HCT116 (cell line): ENCODE measurements around the gene RAB36. TPM values are rescaled to one million over a fixed set of nuclear protein-coding genes. Genes with fewer than 3 reads are reported as not detected.

Source experiments
- ATAC-seq: fragments of 200-7000 bp; cut with Tn5 transposase; 2 replicates; pipeline ENCODE4 v1.9.1; 2020; ENCODE audit warnings: mild to moderate bottlenecking, moderate library complexity
- BruUV-seq: library from RNA; stranded (reverse); fragments of 400-500 nt; replicated peaks from 2 replicates; lab custom pipeline; 2021; lab: Mats Ljungman, UMichigan
- CTCF ChIA-PET: fragments of 300-600 bp; sonication (Branson Sonifier 250); formaldehyde crosslinking; loops from one replicate; lab custom pipeline; 2021; ENCODE audit warnings: antibody characterized with exemption; lab: Charles Lee
- POLR2A ChIA-PET: fragments of 300-600, 350-600 bp; sonication (Branson Sonifier 250); formaldehyde crosslinking; loops from one replicate; lab custom pipeline; 2021; ENCODE audit warnings: antibody characterized with exemption; lab: Charles Lee
- RAD21 ChIA-PET, 2 experiments: fragments of 300-600 bp; sonication (Branson Sonifier 250); formaldehyde crosslinking; loops; one replicate each; lab custom pipeline; 2023; ENCODE audit warnings: low total read pairs in 2 of 2; ENCODE audit not compliant: uncharacterized antibody in 2 of 2, unreplicated experiment in 2 of 2, low non-redundant PET in 1 of 2; lab: Charles Lee
- DNase-seq: peaks from one replicate; pipeline ENCODE4 v3.0.0-alpha.2; 2010; ENCODE audit warnings: low read depth, low spot score
- H2AFZ ChIP-seq: fragments of 200-600 bp; shearing (Covaris generic), sonication (generic); 2 replicates; pipeline ENCODE4 v1.6.1; 2017; ENCODE audit warnings: low read depth, mixed run types, mixed read lengths, antibody characterized with exemption, low read length; ENCODE audit not compliant: poor library complexity, severe bottlenecking
- H3K27ac ChIP-seq: 2 replicates; pipeline ENCODE4 v1.5.1; 2012; ENCODE audit warnings: low read depth, low read length
- H3K27me3 ChIP-seq: fragments of 200-600 bp; sonication (generic); 2 replicates; pipeline ENCODE4 v1.6.1; 2016; ENCODE audit warnings: mixed run types, low read length, mixed read lengths; ENCODE audit not compliant: insufficient read depth
- H3K36me3 ChIP-seq, 2 experiments: fragments of 200-500 bp in 1 of 2; fragments of 200-600 bp in 1 of 2; sonication (Bioruptor generic) in 1 of 2; sonication (generic) in 1 of 2; 2 replicates each; pipeline versions ENCODE4 v1.5.1 to v1.6.1; 2014 to 2016; ENCODE audit warnings: low read length in 2 of 2, inconsistent platforms in 1 of 2, mixed read lengths in 1 of 2, mixed run types in 1 of 2; ENCODE audit not compliant: insufficient read depth in 2 of 2, control insufficient read depth in 1 of 2
- H3K4me1 ChIP-seq, 2 experiments: fragments of 200-600 bp in 1 of 2; sonication (generic) in 1 of 2; 2 replicates each; pipeline versions ENCODE4 v1.5.1 to v1.6.1; 2012 to 2017; ENCODE audit warnings: low read length in 2 of 2, inconsistent platforms in 1 of 2, mild to moderate bottlenecking in 1 of 2, mixed read lengths in 1 of 2, mixed run types in 1 of 2, moderate library complexity in 1 of 2; ENCODE audit not compliant: insufficient read depth in 2 of 2, control insufficient read depth in 1 of 2
- H3K4me2 ChIP-seq: fragments of 200-600 bp; sonication (generic); 2 replicates; pipeline ENCODE4 v1.6.1; 2017; ENCODE audit warnings: mixed run types, low read length, mixed read lengths
- H3K4me3 ChIP-seq, 2 experiments: fragments of 200-600 bp in 1 of 2; sonication (generic) in 1 of 2; replicated peaks in 1 of 2; 2 replicates each; pipeline ENCODE4 v1.5.1; 2011 to 2016; ENCODE audit warnings: low read length in 2 of 2, control low read depth in 1 of 2, low read depth in 1 of 2, mild to moderate bottlenecking in 1 of 2, mixed read lengths in 1 of 2, mixed run types in 1 of 2
- H3K79me2 ChIP-seq: fragments of 200-600 bp; sonication (generic); 2 replicates; pipeline ENCODE4 v1.6.1; 2017; ENCODE audit warnings: mild to moderate bottlenecking, mixed run types, low read length, moderate library complexity, mixed read lengths; ENCODE audit not compliant: insufficient read depth
- H3K9ac ChIP-seq: fragments of 200-600 bp; sonication (generic); 2 replicates; pipeline ENCODE4 v1.6.1; 2016; ENCODE audit warnings: low read length, mixed read lengths
- H3K9me2 ChIP-seq: fragments of 200-600 bp; sonication (generic), shearing (Covaris generic); 2 replicates; pipeline ENCODE4 v1.6.1; 2017; ENCODE audit warnings: mixed run types, mild to moderate bottlenecking, moderate library complexity; ENCODE audit not compliant: insufficient read depth
- H3K9me3 ChIP-seq, 2 experiments: fragments of 200-500 bp in 1 of 2; fragments of 200-600 bp in 1 of 2; sonication (Bioruptor generic) in 1 of 2; sonication (generic) in 1 of 2; 2 replicates each; pipeline ENCODE4 v1.6.1; 2014 to 2017; ENCODE audit warnings: low read length in 2 of 2, mixed read lengths in 2 of 2, inconsistent platforms in 1 of 2, low read depth in 1 of 2, mild to moderate bottlenecking in 1 of 2, mixed run types in 1 of 2, moderate library complexity in 1 of 2; ENCODE audit not compliant: control insufficient read depth in 1 of 2, insufficient read depth in 1 of 2
- H4K20me1 ChIP-seq: fragments of 200-600 bp; sonication (generic), shearing (Covaris generic); 2 replicates; pipeline ENCODE4 v1.6.1; 2017; ENCODE audit warnings: mixed run types, mild to moderate bottlenecking, moderate library complexity; ENCODE audit not compliant: insufficient read depth
- CBX3 ChIP-seq: IDR thresholded peaks from 2 replicates; pipeline ENCODE4 v1.6.1; 2012; ENCODE audit warnings: low read depth
- EGR1 ChIP-seq: IDR thresholded peaks from 2 replicates; pipeline ENCODE4 v1.6.1; 2012; ENCODE audit warnings: low read depth
- ELF1 ChIP-seq: IDR thresholded peaks from 2 replicates; pipeline ENCODE4 v1.6.1; 2012; ENCODE audit warnings: low read depth, borderline replicate concordance
- POLR2A ChIP-seq: IDR thresholded peaks from 2 replicates; pipeline ENCODE4 v1.7.0; 2011; ENCODE audit warnings: borderline replicate concordance; ENCODE audit not compliant: insufficient read depth, insufficient read length; ENCODE audit errors: extremely low read depth
- SIN3A ChIP-seq: IDR thresholded peaks from 2 replicates; pipeline ENCODE4 v1.6.1; 2012; ENCODE audit warnings: low read depth
- SRF ChIP-seq: IDR thresholded peaks from 2 replicates; pipeline ENCODE4 v1.6.1; 2012; ENCODE audit warnings: low read depth
- ZNF274 ChIP-seq: fragments of 200-500 bp; sonication (Bioruptor generic); IDR thresholded peaks from 2 replicates; pipeline ENCODE4 v1.6.1; 2014; ENCODE audit warnings: mild to moderate bottlenecking, low read depth, low read length, inconsistent platforms
- intact Hi-C: fragments of 100-400 bp; cut with micrococcal nuclease; formaldehyde crosslinking; loops from 2 replicates; pipeline ENCODE4 v1.10.0; 2022
- total RNA-seq: library from RNA; stranded (reverse); gene quantifications from one replicate; pipeline ENCODE4 v1.2.1, GENCODE V29; 2021; ENCODE audit not compliant: unreplicated experiment
- TF ChIP-seq, protein P1 (sequence below): IDR thresholded peaks from 2 replicates; pipeline ENCODE4 v1.6.1; 2012
- TF ChIP-seq, protein P2 (sequence below): IDR thresholded peaks from 2 replicates; pipeline ENCODE4 v1.6.1; 2011; ENCODE audit warnings: mild to moderate bottlenecking, low read length, moderate library complexity; ENCODE audit not compliant: insufficient replicate concordance; ENCODE audit errors: extremely low read depth

Gene RAB36
- total RNA-seq, 1 experiment from 2014 or later, result 6.1 TPM

DNA sequence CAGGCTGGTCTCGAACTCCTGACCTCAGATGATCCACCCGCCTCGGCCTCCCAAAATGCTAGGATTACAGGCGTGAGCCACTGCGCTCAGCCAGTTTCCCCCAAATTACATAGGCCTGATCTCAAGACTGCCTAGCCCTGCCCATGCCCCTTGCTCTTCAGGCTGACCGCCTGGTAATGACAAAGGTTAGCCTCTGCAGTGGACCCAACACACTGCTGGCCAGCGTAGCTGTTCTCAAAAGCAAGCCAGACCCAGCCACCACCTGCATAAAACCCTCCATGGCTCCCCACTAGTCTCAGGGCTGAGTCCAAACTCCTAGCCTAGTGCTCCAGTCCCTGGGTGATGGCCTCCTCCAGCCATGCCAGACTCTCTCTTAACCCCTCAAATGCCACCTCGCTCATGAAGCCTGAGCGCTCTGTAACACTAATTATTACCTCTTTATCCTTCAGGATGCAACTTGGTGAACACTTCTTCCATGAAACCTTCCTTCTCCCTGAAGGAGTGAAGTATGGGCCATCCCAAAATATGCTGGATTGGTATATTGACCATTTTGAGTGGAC, 2.7 kb upstream of the RAB36 start:
- no peaks in the 10 kb centered on the region for H3K27me3 ChIP-seq
- no peaks in the 10 kb centered on the region for H4K20me1 ChIP-seq
- no peaks in the 10 kb centered on the region for H3K9me3 ChIP-seq
- H2AFZ ChIP-seq, result no peak overlapping the region
- peaks cover 18 to 36% of the 10 kb centered on the region in 2 experiments for H3K4me1 ChIP-seq
- no peak overlapping the region for H3K4me3 ChIP-seq
- H3K9ac ChIP-seq, result peak overlapping the region; percentile 38
- TF ChIP-seq POLR2A (no peak), ZNF274 (no peak), SRF (no peak), EGR1 (no peak), SIN3A (no peak), CBX3 (no peak), ELF1 (no peak)
- TF ChIP-seq, protein P1, sequence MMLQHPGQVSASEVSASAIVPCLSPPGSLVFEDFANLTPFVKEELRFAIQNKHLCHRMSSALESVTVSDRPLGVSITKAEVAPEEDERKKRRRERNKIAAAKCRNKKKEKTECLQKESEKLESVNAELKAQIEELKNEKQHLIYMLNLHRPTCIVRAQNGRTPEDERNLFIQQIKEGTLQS, result no peak
- TF ChIP-seq, protein P2, sequence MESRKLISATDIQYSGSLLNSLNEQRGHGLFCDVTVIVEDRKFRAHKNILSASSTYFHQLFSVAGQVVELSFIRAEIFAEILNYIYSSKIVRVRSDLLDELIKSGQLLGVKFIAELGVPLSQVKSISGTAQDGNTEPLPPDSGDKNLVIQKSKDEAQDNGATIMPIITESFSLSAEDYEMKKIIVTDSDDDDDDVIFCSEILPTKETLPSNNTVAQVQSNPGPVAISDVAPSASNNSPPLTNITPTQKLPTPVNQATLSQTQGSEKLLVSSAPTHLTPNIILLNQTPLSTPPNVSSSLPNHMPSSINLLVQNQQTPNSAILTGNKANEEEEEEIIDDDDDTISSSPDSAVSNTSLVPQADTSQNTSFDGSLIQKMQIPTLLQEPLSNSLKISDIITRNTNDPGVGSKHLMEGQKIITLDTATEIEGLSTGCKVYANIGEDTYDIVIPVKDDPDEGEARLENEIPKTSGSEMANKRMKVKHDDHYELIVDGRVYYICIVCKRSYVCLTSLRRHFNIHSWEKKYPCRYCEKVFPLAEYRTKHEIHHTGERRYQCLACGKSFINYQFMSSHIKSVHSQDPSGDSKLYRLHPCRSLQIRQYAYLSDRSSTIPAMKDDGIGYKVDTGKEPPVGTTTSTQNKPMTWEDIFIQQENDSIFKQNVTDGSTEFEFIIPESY, result no peak
- no TSS peak for BruUV-seq
- ChIA-PET POLR2A (interaction anchor here (0.6 kb wide), 1 partner anchor 720 kb away, joined by 3 read pairs; no protein-coding TSS in a partner anchor), CTCF (interaction anchor here (0.8 kb wide), 1 partner anchor 243 kb away, joined by 3 read pairs; no protein-coding TSS in a partner anchor), RAD21 (interaction anchor here (0.7 kb wide), 2 partner anchors 682 to 1664 kb away, joined by 5 to 6 read pairs; partner anchors contain the start of gene SGSM1 (in 1 of the 2))
- ATAC-seq (no peak), DNase-seq (no peak)
- no peak overlapping the region for H3K27ac ChIP-seq
- no peaks in the 10 kb centered on the region for H3K36me3 ChIP-seq
- H3K79me2 ChIP-seq, result no peaks in the 10 kb centered on the region
- H3K4me2 ChIP-seq, result peak overlapping the region; percentile 75
- no peaks in the 10 kb centered on the region for H3K9me2 ChIP-seq
- intact Hi-C loops, result no loop called here
